GM23338 (cell line): ENCODE measurements around the gene CMKLR1. TPM values are rescaled to one million over a fixed set of nuclear protein-coding genes. Genes with fewer than 3 reads are reported as not detected.

Experiments used
- ATAC-seq: fragments of 200-7000 bp; cut with Tn5 transposase; 3 replicates; pipeline ENCODE4 v1.9.1; 2020
- DNase-seq: peaks from one replicate; pipeline ENCODE4 v3.0.0-alpha.2; 2015; ENCODE audit warnings: low spot score
- H2AFZ ChIP-seq: fragments of 200-600 bp; sonication (generic); 2 replicates; pipeline ENCODE4 v1.8.0; 2016; ENCODE audit warnings: antibody characterized with exemption, mild to moderate bottlenecking, moderate library complexity
- H3F3A ChIP-seq: fragments of 200-600 bp; sonication (generic); replicated peaks from 2 replicates; pipeline ENCODE4 v1.8.0; 2017; ENCODE audit warnings: antibody characterized with exemption, mixed run types, low read depth
- H3K27ac ChIP-seq: fragments of 200-600 bp; sonication (generic); 2 replicates; pipeline ENCODE4 v1.6.1; 2016; ENCODE audit warnings: low read depth
- H3K27me3 ChIP-seq: fragments of 200-600 bp; sonication (generic); 2 replicates; pipeline ENCODE4 v1.8.0; 2016; ENCODE audit warnings: mild to moderate bottlenecking, mixed run types, moderate library complexity; ENCODE audit not compliant: insufficient read depth
- H3K36me3 ChIP-seq: fragments of 200-600 bp; sonication (generic); 2 replicates; pipeline ENCODE4 v1.8.0; 2016; ENCODE audit warnings: mild to moderate bottlenecking; ENCODE audit not compliant: insufficient read depth
- H3K4me1 ChIP-seq: fragments of 200-600 bp; sonication (generic); 2 replicates; pipeline ENCODE4 v1.8.0; 2016; ENCODE audit warnings: mild to moderate bottlenecking, moderate library complexity; ENCODE audit not compliant: insufficient read depth
- H3K4me2 ChIP-seq: fragments of 200-600 bp; sonication (generic); 2 replicates; pipeline ENCODE4 v1.7.1; 2017; ENCODE audit warnings: mixed run types
- H3K4me3 ChIP-seq: fragments of 200-600 bp; sonication (generic); 2 replicates; pipeline ENCODE4 v1.6.1; 2016; ENCODE audit warnings: mixed run types
- H3K79me2 ChIP-seq: fragments of 200-600 bp; sonication (generic); replicated peaks from 2 replicates; pipeline ENCODE4 v1.8.0; 2017; ENCODE audit warnings: mild to moderate bottlenecking; ENCODE audit not compliant: insufficient read depth
- H3K9me2 ChIP-seq: fragments of 200-600 bp; sonication (generic); 2 replicates; pipeline ENCODE4 v1.8.0; 2017; ENCODE audit not compliant: insufficient read depth
- H4K20me1 ChIP-seq: fragments of 200-600 bp; sonication (generic); replicated peaks from 2 replicates; pipeline ENCODE4 v1.8.0; 2017; ENCODE audit warnings: mild to moderate bottlenecking; ENCODE audit not compliant: insufficient read depth
- H3K27ac Mint-ChIP-seq: 2 replicates; pipeline ENCODE4 v1.8.0; 2020; ENCODE audit warnings: inconsistent platforms, mild to moderate bottlenecking, moderate library complexity, mixed read lengths
- H3K27me3 Mint-ChIP-seq: 3 replicates; pipeline ENCODE4 v1.8.0; 2022; ENCODE audit warnings: low read depth, mild to moderate bottlenecking, moderate library complexity, mixed read lengths, inconsistent platforms; ENCODE audit not compliant: insufficient read depth, poor library complexity
- H3K36me3 Mint-ChIP-seq: 3 replicates; pipeline ENCODE4 v1.8.0; 2021; ENCODE audit warnings: low read depth, mild to moderate bottlenecking, inconsistent platforms, moderate library complexity, mixed read lengths
- H3K4me1 Mint-ChIP-seq: 3 replicates; pipeline ENCODE4 v1.8.0; 2020; ENCODE audit warnings: mild to moderate bottlenecking, inconsistent platforms, mixed read lengths
- H3K4me3 Mint-ChIP-seq: 3 replicates; pipeline ENCODE4 v1.8.0; 2021; ENCODE audit warnings: moderate library complexity, mild to moderate bottlenecking, inconsistent platforms, mixed read lengths
- H3K9me3 Mint-ChIP-seq: 3 replicates; pipeline ENCODE4 v1.8.0; 2020; ENCODE audit warnings: moderate library complexity, mild to moderate bottlenecking, inconsistent platforms, mixed read lengths
- CTCF ChIP-seq, 2 experiments: fragments of 200-600 bp in 1 of 2; sonication (generic) in 1 of 2; conservative IDR thresholded peaks; 2 replicates each; pipeline versions ENCODE4 v1.5.1 to v1.6.1; 2016 to 2017; ENCODE audit warnings: antibody characterized with exemption in 2 of 2, low read depth in 2 of 2, mild to moderate bottlenecking in 2 of 2, moderate library complexity in 1 of 2
- ETS1 ChIP-seq: IDR thresholded peaks from 2 replicates; pipeline ENCODE4 v1.6.1; 2016; ENCODE audit warnings: antibody characterized with exemption
- EZH2phosphoT487 ChIP-seq: fragments of 200-600 bp; sonication (generic); IDR thresholded peaks from one replicate; pipeline ENCODE4 v1.8.1; 2018; ENCODE audit warnings: antibody characterized with exemption; ENCODE audit not compliant: unreplicated experiment
- NANOG ChIP-seq: IDR thresholded peaks from 2 replicates; pipeline ENCODE4 v1.6.1; 2016; ENCODE audit warnings: antibody characterized with exemption, borderline replicate concordance
- REST ChIP-seq: IDR thresholded peaks from one replicate; pipeline ENCODE4 v1.6.1; 2018; ENCODE audit warnings: antibody characterized with exemption; ENCODE audit not compliant: unreplicated experiment
- STAT1 ChIP-seq: IDR thresholded peaks from one replicate; pipeline ENCODE4 v1.6.1; 2016; ENCODE audit warnings: antibody characterized with exemption; ENCODE audit not compliant: unreplicated experiment
- ZNF114 ChIP-seq: fragments of 250-450 bp; sonication (Bioruptor Pico); IDR thresholded peaks from 2 replicates; pipeline ENCODE4 v1.5.0; 2020; ENCODE audit warnings: mild to moderate bottlenecking, moderate library complexity
- ZNF462 ChIP-seq: fragments of 250-450 bp; sonication (Bioruptor Pico); IDR thresholded peaks from 2 replicates; pipeline ENCODE4 v1.5.0; 2020; ENCODE audit warnings: mild to moderate bottlenecking, moderate library complexity
- polyA plus RNA-seq: library from polyadenylated mRNA; unstranded; fragments of >200 nt; fragmentation: Nextera tagmentation; extraction: Ambion mirVana; gene quantifications from 2 replicates; pipeline ENCODE4 v1.2.1, GENCODE V29; 2016
- total RNA-seq: library from RNA; depleted of rRNA; stranded (reverse); fragments of >200 nt; shearing (Covaris generic); gene quantifications from 2 replicates; pipeline ENCODE4 v1.2.3, GENCODE V29; 2014

CMKLR1 gene
- total and polyA plus RNA-seq, 2 experiments from 2014 or later, result 0.40 to 2.6 TPM

GRCh38 chr12:108312073-108312659 is 26.9 kb downstream of the CMKLR1 start:
- Histone ChIP-seq H3K27ac (no peak overlapping the region), H3K4me1 (peaks cover 31% of the 10 kb centered on the region), H3F3A (0 out of 2 replicates have a peak, but pooled peaks cover 5% of the 10 kb centered on the region), H4K20me1 (no peaks in the 10 kb centered on the region), H3K4me3 (no peak overlapping the region), H3K4me2 (no peak overlapping the region), H3K79me2 (no peaks in the 10 kb centered on the region), H3K27me3 (no peaks in the 10 kb centered on the region), H3K36me3 (no peaks in the 10 kb centered on the region), H2AFZ (no peak overlapping the region), H3K9me2 (peaks cover 9% of the 10 kb centered on the region)
- DNase-seq (no peak), ATAC-seq (no peak)
- Mint-ChIP-seq H3K9me3 (no peaks in the 10 kb centered on the region), H3K27me3 (peaks cover 3% of the 10 kb centered on the region), H3K36me3 (no peaks in the 10 kb centered on the region), H3K27ac (no peak overlapping the region), H3K4me1 (peaks cover 35% of the 10 kb centered on the region), H3K4me3 (no peak overlapping the region)
- TF ChIP-seq CTCF (conservative IDR thresholded peaks at IDR 0.05; ENCODE audit: low read depth in 2 of 2) (no peak), NANOG (no peak), STAT1 (no peak), ZNF114 (CRISPR knock-in tag) (no peak), ETS1 (no peak), REST (no peak)

GRCh38 chr12:108311605-108312004 is 27.5 kb downstream of the CMKLR1 start:
- Histone ChIP-seq H3K27ac (no peak overlapping the region), H3F3A (0 out of 2 replicates have a peak, but pooled peaks cover 5% of the 10 kb centered on the region), H3K27me3 (no peaks in the 10 kb centered on the region), H3K4me1 (peaks cover 27% of the 10 kb centered on the region), H3K4me2 (no peak overlapping the region), H4K20me1 (no peaks in the 10 kb centered on the region), H2AFZ (no peak overlapping the region), H3K4me3 (no peak overlapping the region), H3K9me2 (peaks cover 5% of the 10 kb centered on the region; the same call in 1 of the 2 replicates), H3K79me2 (no peaks in the 10 kb centered on the region), H3K36me3 (no peaks in the 10 kb centered on the region)
- Mint-ChIP-seq H3K4me1 (peaks cover 35% of the 10 kb centered on the region), H3K4me3 (no peak overlapping the region), H3K9me3 (no peaks in the 10 kb centered on the region), H3K36me3 (no peaks in the 10 kb centered on the region), H3K27me3 (peaks cover 3% of the 10 kb centered on the region), H3K27ac (no peak overlapping the region)
- DNase-seq (no peak), ATAC-seq (no peak)
- TF ChIP-seq EZH2phosphoT487, result no peak
- TF ChIP-seq ZNF462 (CRISPR knock-in tag), result no peak
- no peak for TF ChIP-seq NANOG
